SK-N-MC (cell line): ENCODE results near the gene RPGRIP1L.
A peak's percentile ranks its signal among the peaks of the same experiment; 100 is the strongest.

Source experiments
- DNase-seq: peaks from one replicate; pipeline ENCODE4 v3.0.0-alpha.2; 2011; ENCODE audit warnings: low read depth, low spot score
- H3K27ac ChIP-seq: fragments of 200-600 bp; sonication (generic); 2 replicates; pipeline ENCODE4 v1.5.1; 2016; ENCODE audit warnings: mixed run types
- H3K36me3 ChIP-seq: fragments of 200-600 bp; sonication (generic); 2 replicates; pipeline ENCODE4 v1.6.1; 2017; ENCODE audit warnings: antibody characterized with exemption, low read length, mixed read lengths; ENCODE audit not compliant: insufficient read depth
- H3K4me3 ChIP-seq: fragments of 200-600 bp; sonication (generic); 2 replicates; pipeline ENCODE4 v1.5.1; 2016
- H3K9ac ChIP-seq: fragments of 200-600 bp; sonication (generic); 2 replicates; pipeline ENCODE4 v1.8.0; 2017; ENCODE audit warnings: mixed run types, mixed read lengths; ENCODE audit not compliant: insufficient read length
- H3K9me3 ChIP-seq: fragments of 200-600 bp; sonication (generic); 2 replicates; pipeline ENCODE4 v1.6.1; 2017; ENCODE audit warnings: low read depth, mild to moderate bottlenecking, antibody characterized with exemption, low read length, moderate library complexity, mixed read lengths
- EZH2 ChIP-seq: fragments of 200-600 bp; sonication (generic); IDR thresholded peaks from one replicate; pipeline ENCODE4 v1.6.1; 2017; ENCODE audit warnings: antibody characterized with exemption
- FOXP2 ChIP-seq: optimal IDR thresholded peaks from 2 replicates; pipeline ENCODE3; 2011; ENCODE audit warnings: mild to moderate bottlenecking, moderate library complexity; ENCODE audit not compliant: insufficient read depth; ENCODE audit errors: extremely low read length, control extremely low read depth
- POLR2AphosphoS5 ChIP-seq: IDR thresholded peaks from 2 replicates; pipeline ENCODE4 v1.6.1; 2012; ENCODE audit warnings: mild to moderate bottlenecking, low read depth, low read length, borderline replicate concordance

Gene RPGRIP1L

DNA sequence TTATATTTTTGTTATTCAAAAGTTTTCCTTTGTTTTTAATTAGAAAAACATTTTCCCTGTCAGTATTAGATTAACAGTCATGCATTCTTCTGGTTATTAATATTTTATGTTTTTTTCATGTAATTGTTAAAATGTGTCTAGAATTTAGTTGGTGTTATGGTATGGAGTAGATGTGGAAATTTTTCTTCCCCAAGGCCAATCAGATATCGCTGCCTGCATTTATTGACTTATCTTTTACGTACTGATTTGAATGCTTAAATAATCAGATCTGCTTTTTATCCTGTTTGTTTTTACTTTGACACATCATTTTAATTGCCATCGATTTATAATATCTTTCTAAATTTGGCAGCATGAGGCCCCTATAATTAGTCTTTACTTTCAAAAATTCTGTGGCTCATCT, 13.9 kb upstream of the RPGRIP1L start:
- Histone ChIP-seq H3K9me3 (no peaks in the 10 kb centered on the region), H3K4me3 (peak overlapping the region; percentile 38), H3K9ac (no peak overlapping the region), H3K36me3 (no peaks in the 10 kb centered on the region), H3K27ac (no peak overlapping the region; the same call in 1 of the 2 replicates)
- TF ChIP-seq EZH2 (no peak), POLR2AphosphoS5 (no peak), FOXP2 (no peak)
- DNase-seq: no peak

GRCh38 chr16:53715023-53715384, 11.3 kb upstream of the RPGRIP1L start:
- H3K9ac ChIP-seq: no peak overlapping the region
- H3K36me3 ChIP-seq: no peaks in the 10 kb centered on the region

DNA sequence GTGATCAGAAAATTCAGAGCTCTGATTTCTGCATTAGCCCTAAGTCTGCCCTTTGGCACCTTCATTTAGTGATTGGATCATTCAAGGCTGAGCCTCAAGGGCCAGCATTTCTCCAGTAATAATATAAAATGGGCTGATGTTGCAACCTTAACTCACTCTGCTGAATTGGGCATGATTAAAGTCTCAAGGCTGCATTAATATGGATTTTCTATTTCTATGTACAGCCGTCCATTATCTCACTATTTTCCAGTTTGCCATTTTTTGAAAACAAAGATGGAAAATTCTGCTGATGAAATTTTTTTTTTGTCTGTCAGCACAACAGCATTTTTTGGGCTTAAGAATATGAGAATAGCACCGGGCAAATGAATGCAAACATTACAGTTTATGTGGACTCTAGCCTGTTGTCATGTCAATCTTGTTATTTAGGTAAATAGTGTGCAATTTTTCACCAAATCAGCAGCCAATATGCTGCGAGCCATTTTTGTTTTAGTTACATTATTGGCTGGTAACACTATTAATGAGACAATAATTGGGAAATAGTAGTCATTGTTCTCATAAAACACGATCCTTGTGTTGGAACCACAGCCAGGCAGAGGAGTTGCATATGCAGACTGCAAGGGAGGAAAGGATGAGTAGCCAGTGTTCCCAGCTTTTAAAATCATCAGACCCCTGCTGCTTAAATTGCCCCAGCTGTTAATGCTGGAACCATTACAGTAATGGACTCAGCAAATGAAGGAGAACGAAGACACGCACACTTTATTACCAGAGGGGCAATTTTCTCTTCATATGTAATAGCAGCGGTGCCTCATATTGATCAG, 10.8 kb upstream of the RPGRIP1L start:
- no peak for DNase-seq
- no peak overlapping the region for H3K27ac ChIP-seq
- H3K4me3 ChIP-seq: no peak overlapping the region
- TF ChIP-seq EZH2: no peak
- TF ChIP-seq FOXP2: no peak
- TF ChIP-seq POLR2AphosphoS5: no peak
- no peak overlapping the region for H3K9ac ChIP-seq
- H3K9me3 ChIP-seq: no peaks in the 10 kb centered on the region
- H3K36me3 ChIP-seq: no peaks in the 10 kb centered on the region

More at GRCh38 chr16:53715023-53715384, 11.3 kb upstream of the RPGRIP1L start:
- DNase-seq: no peak
- Histone ChIP-seq H3K9me3 (no peaks in the 10 kb centered on the region), H3K4me3 (no peak overlapping the region), H3K27ac (no peak overlapping the region)
- TF ChIP-seq FOXP2: no peak
- TF ChIP-seq EZH2: no peak
- TF ChIP-seq POLR2AphosphoS5: no peak

- DNase-seq: no peak
- H3K9ac ChIP-seq: no peak overlapping the region
- no peak overlapping the region for H3K4me3 ChIP-seq
- H3K9me3 ChIP-seq: no peaks in the 10 kb centered on the region
- H3K36me3 ChIP-seq: no peaks in the 10 kb centered on the region
- no peak overlapping the region for H3K27ac ChIP-seq
- no peak for TF ChIP-seq FOXP2
- TF ChIP-seq EZH2: no peak
- TF ChIP-seq POLR2AphosphoS5: no peak
Measured at GRCh38 chr16:53713403-53714204, 9.9 kb upstream of the RPGRIP1L start.

- DNase-seq: no peak
- no peak for TF ChIP-seq POLR2AphosphoS5
- no peak for TF ChIP-seq FOXP2
- TF ChIP-seq EZH2: no peak
- H3K9ac ChIP-seq: no peak overlapping the region
Measured at GRCh38 chr16:53712065-53712464, 8.4 kb upstream of the RPGRIP1L start.

DNA sequence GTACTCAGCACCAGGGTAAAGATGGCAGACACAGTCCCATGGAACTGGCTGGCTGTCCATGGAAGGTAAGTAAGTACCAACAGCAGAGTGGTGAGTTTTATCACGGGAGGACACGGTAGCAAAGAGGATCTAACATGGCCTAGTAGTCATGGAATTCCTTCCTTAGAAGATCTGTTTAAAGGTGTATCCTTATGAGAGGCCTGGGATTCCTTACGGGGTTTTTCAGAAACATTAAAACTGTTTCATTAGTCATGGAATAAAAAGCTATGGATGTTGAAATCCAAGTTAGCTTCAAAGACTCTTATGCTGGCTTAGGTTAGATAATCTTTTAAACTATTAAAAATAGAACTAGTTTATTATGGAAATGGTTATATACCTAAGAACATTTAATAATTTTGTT, 7.7 kb upstream of the RPGRIP1L start:
- no peak for DNase-seq
- H3K36me3 ChIP-seq: 0 out of 2 replicates have a peak, but pooled peaks cover 2% of the 10 kb centered on the region
- no peak overlapping the region for H3K4me3 ChIP-seq
- H3K9ac ChIP-seq: no peak overlapping the region
- no peak for TF ChIP-seq EZH2
- no peak overlapping the region for H3K27ac ChIP-seq
- H3K9me3 ChIP-seq: no peaks in the 10 kb centered on the region

More at GRCh38 chr16:53712065-53712464, 8.4 kb upstream of the RPGRIP1L start:
- H3K36me3 ChIP-seq: 0 out of 2 replicates have a peak, but pooled peaks cover under 1% of the 10 kb centered on the region
- H3K4me3 ChIP-seq: no peak overlapping the region
- H3K27ac ChIP-seq: no peak overlapping the region
- no peaks in the 10 kb centered on the region for H3K9me3 ChIP-seq

DNA sequence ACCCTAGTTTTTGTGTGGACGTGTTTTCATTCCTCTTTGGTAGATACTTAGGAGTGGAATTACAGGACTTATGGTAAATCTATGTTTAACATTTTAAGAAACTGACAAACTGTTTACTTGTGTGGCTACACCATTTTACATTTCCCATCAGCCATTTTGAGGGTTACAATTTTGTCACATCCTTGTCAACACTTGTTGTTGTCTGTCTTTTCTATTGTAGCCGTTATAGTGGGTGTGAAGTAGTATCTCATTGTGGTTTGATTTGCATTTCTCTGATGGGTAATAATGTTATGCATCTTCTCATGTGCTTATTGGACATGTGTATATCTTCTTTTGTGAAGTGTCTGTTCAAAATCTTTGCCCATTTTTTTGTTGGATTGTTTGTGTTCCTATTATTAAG, 4.8 kb upstream of the RPGRIP1L start:
- Histone ChIP-seq H3K4me3 (no peak overlapping the region), H3K9me3 (no peaks in the 10 kb centered on the region), H3K27ac (no peak overlapping the region), H3K36me3 (0 out of 2 replicates have a peak, but pooled peaks cover 2% of the 10 kb centered on the region), H3K9ac (no peak overlapping the region)
- no peak for TF ChIP-seq FOXP2
- TF ChIP-seq EZH2: no peak
- TF ChIP-seq POLR2AphosphoS5: no peak
- no peak for DNase-seq

DNA sequence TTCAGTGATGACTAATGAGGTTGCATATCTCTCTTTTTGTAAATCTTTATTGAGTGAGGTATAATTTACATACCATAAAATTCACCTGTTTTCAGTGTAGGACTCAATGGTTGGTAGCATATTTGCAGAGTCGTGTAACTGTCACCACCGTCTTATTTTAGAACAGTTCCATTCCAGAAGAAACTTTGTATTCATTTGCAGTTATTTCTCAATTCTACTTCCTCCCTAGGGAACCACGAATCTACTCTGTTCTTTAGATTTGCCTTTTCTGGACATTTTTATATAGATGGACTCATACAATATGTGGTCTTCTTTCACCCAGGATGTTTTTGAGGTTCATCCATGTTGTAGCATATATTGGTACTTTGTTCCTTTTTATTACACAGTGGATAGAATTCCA, 4.0 kb upstream of the RPGRIP1L start:
- no peak for DNase-seq
- Histone ChIP-seq H3K27ac (no peak overlapping the region), H3K4me3 (no peak overlapping the region), H3K9ac (no peak overlapping the region), H3K36me3 (0 out of 2 replicates have a peak, but pooled peaks cover 2% of the 10 kb centered on the region), H3K9me3 (no peaks in the 10 kb centered on the region)
- TF ChIP-seq FOXP2: no peak
- no peak for TF ChIP-seq POLR2AphosphoS5
- no peak for TF ChIP-seq EZH2
